ENCODE data around the gene CIDEC. TPM values are rescaled to one million over a fixed set of nuclear protein-coding genes. Genes with fewer than 3 reads are reported as not detected.
A peak's percentile ranks its signal among the peaks of the same experiment; 100 is the strongest.

Gene CIDEC
- total and polyA plus RNA-seq, 9 of the 15 experiments (the other 6 are each of a cell fraction or from before 2014, with no cell fraction given), result not detected

DNA sequence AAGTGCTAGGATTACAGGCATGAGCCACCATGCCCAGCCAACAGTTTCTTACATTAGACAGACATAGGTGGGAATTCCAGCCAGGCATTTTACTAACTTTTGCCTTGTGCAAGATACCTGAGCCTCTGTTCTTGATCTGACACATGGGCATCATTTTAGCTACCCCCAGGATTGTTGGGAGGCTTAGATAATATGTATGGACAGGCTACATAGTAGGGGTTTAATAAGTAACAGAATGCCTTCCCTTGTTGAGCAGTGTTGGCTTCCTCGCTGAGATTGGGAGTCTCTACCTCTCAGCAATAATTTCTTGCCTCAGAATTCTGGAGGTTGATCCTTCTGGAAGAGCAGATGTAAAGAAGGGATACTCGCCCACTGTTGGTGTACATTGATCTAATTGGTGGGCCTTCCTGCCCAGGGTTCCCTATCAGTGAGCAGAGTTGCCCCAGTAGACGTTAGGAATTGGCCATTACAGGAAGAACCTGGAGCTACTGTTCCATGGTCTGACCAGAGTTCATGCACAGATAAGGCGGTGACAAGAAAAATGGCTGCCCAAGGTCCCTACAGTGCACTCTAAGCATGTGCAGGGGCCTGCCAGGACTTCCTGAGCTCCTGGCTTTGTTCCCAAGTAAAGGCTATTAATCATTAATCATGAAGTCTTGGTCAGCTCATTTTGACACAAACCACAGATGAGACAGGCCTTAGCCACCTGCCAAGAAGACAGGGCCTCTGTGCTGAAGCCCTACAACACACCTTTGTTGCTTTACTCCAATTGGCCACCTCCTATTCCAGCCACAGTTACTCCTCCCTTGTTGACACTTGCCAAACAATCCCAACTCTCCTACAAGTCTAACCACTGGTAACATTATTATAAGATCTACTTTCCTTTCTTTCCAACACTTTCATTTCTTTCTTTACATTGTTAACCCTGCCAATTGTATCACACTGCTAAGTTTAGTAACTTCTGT, 17.6 kb upstream of the CIDEC start (continued):
- TF ChIP-seq ZKSCAN8 (CRISPR knock-in tag; IDR thresholded peaks at IDR 0.05), result 0 out of 2 replicates have a peak, but pooled peaks have one; percentile 62
- TF ChIP-seq ETV1 (tag; conservative IDR thresholded peaks at IDR 0.05; ENCODE audit: low read depth), result peak; percentile 84
- TF ChIP-seq NFIC (IDR thresholded peaks at IDR 0.05), result peak; percentile 93
- TF ChIP-seq BACH1 (tag; IDR thresholded peaks at IDR 0.05), result peak; percentile 79; the same call in 1 of the 2 replicates
- TF ChIP-seq NFE2 (IDR thresholded peaks at IDR 0.05; ENCODE audit: low read depth), result 0 out of 2 replicates have a peak, but pooled peaks have one; percentile 15
- no peak for TF ChIP-seq HEY1 (CRISPR knock-in tag; IDR thresholded peaks at IDR 0.05; ENCODE audit: borderline replicate concordance)
- no peak for TF ChIP-seq TBP (optimal IDR thresholded peaks at IDR 0.05; ENCODE audit: low read depth, low read length)
- TF ChIP-seq CREM (IDR thresholded peaks at IDR 0.05; ENCODE audit: low read depth), result peak; percentile 36; the same call in 1 of the 2 replicates
- TF ChIP-seq, protein P1, sequence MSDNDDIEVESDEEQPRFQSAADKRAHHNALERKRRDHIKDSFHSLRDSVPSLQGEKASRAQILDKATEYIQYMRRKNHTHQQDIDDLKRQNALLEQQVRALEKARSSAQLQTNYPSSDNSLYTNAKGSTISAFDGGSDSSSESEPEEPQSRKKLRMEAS (CRISPR knock-in tag; IDR thresholded peaks at IDR 0.05), result peak; percentile 81
- no peak for TF ChIP-seq EWSR1 (IDR thresholded peaks at IDR 0.05; ENCODE audit: borderline replicate concordance, low read depth, partially characterized antibody)
- TF ChIP-seq NR4A1 (CRISPR knock-in tag; IDR thresholded peaks at IDR 0.05), result no peak
- TF ChIP-seq NR4A1 (tag; IDR thresholded peaks at IDR 0.05), result peak; percentile 88
- TF ChIP-seq ARID2 (IDR thresholded peaks at IDR 0.05), result 0 out of 2 replicates have a peak, but pooled peaks have one; percentile 21
- no peak for TF ChIP-seq SIX5 (IDR thresholded peaks at IDR 0.05; ENCODE audit: borderline replicate concordance in 1 of 2, insufficient read depth in 1 of 2, low read depth in 1 of 2, low read length in 2 of 2)
